CD4-positive, alpha-beta T cell (primary cell): ENCODE results near the gene CDT1. TPM values are rescaled to one million over a fixed set of nuclear protein-coding genes. Genes with fewer than 3 reads are reported as not detected.
"Not testable (repeated sequence)": the region's sequence is repeated elsewhere in the genome, so short reads cannot be mapped to it uniquely, and the experiment has no call there.

Experiments
- ATAC-seq: fragments of 200-7000 bp; cut with Tn5 transposase; one replicate; pipeline ENCODE4 v1.10.0; 2022; ENCODE audit warnings: mild to moderate bottlenecking; ENCODE audit not compliant: poor library complexity
- CTCF ChIA-PET: fragments of 350-600 bp; sonication (Branson Sonifier 250); formaldehyde crosslinking; loops from one replicate; lab custom pipeline; 2021; ENCODE audit warnings: antibody characterized with exemption, inconsistent platforms; lab: Charles Lee
- POLR2A ChIA-PET: fragments of 350-600 bp; sonication (Branson Sonifier 250); formaldehyde crosslinking; loops from one replicate; lab custom pipeline; 2021; ENCODE audit warnings: antibody characterized with exemption, inconsistent platforms; lab: Charles Lee
- DNase-seq, 14 experiments: peaks; one replicate each; pipeline ENCODE4 v3.0.0-alpha.2; 2013 to 2020; ENCODE audit warnings: mixed read lengths in 2 of 14
- H3K27ac ChIP-seq, 2 donors: one replicate each; pipeline versions ENCODE4 v1.5.1 to v1.7.0; 2013; ENCODE audit warnings: low read length in 2 of 2, low read depth in 1 of 2, mild to moderate bottlenecking in 1 of 2
- H3K27me3 ChIP-seq, 2 experiments: 1 replicate in 1 of 2; 2 replicates in 1 of 2; pipeline versions ENCODE4 v1.6.1 to v1.7.0; 2013; ENCODE audit warnings: low read length in 2 of 2, control low read depth in 1 of 2, mild to moderate bottlenecking in 1 of 2, moderate library complexity in 1 of 2; ENCODE audit not compliant: insufficient read depth in 2 of 2, control insufficient read depth in 1 of 2
- H3K36me3 ChIP-seq: one replicate; pipeline ENCODE4 v1.6.1; 2013; ENCODE audit warnings: low read length, control low read depth; ENCODE audit not compliant: insufficient read depth
- H3K4me1 ChIP-seq: one replicate; pipeline ENCODE4 v1.6.1; 2013; ENCODE audit warnings: low read length, control low read depth; ENCODE audit not compliant: insufficient read depth
- H3K4me3 ChIP-seq: one replicate; pipeline ENCODE4 v1.5.1; 2013; ENCODE audit warnings: mild to moderate bottlenecking, low read length, moderate library complexity
- H3K9me3 ChIP-seq, 2 experiments: 1 replicate in 1 of 2; 2 replicates in 1 of 2; pipeline versions ENCODE4 v1.6.1 to v1.7.0; 2013; ENCODE audit warnings: low read length in 2 of 2, mild to moderate bottlenecking in 2 of 2, control low read depth in 1 of 2, moderate library complexity in 1 of 2; ENCODE audit not compliant: control insufficient read depth in 1 of 2, insufficient read depth in 1 of 2
- H3K27ac Mint-ChIP-seq: one replicate; pipeline ENCODE4 v1.8.0; 2020; ENCODE audit warnings: mixed read lengths
- H3K27me3 Mint-ChIP-seq: one replicate; pipeline ENCODE4 v1.8.0; 2021; ENCODE audit warnings: mixed read lengths
- H3K36me3 Mint-ChIP-seq: one replicate; pipeline ENCODE4 v1.8.0; 2021; ENCODE audit warnings: low read depth, mixed read lengths
- H3K4me1 Mint-ChIP-seq: one replicate; pipeline ENCODE4 v1.8.0; 2021; ENCODE audit warnings: low read depth, mixed read lengths
- H3K4me3 Mint-ChIP-seq: one replicate; pipeline ENCODE4 v1.8.0; 2020; ENCODE audit warnings: mild to moderate bottlenecking, mixed read lengths
- H3K9me3 Mint-ChIP-seq: one replicate; pipeline ENCODE4 v1.8.0; 2020; ENCODE audit warnings: mixed read lengths
- intact Hi-C, 2 experiments: fragments of 100-400 bp; cut with DNase I in 1 of 2; cut with micrococcal nuclease in 1 of 2; formaldehyde crosslinking; loops; one replicate each; pipeline versions ENCODE4 v1.15.1 to v1.9.0; 2023 to 2025; cut with DNase I, micrococcal nuclease
- total RNA-seq, 174 experiments: library from RNA in 2 of 174; stranded (reverse) in 2 of 174; gene quantifications; one replicate each; pipeline ENCODE4 v1.2.3 and lab custom pipeline; 2021 to 2026
- TF ChIP-seq, protein P1 (sequence below): fragments of 200-600 bp; IDR thresholded peaks from one replicate; pipeline ENCODE4 v1.8.0; 2022; ENCODE audit warnings: antibody characterized with exemption, mild to moderate bottlenecking

The CDT1 gene
- total RNA-seq, 2 experiments from 2014 or later = 0.47 to 1.0 TPM

DNA sequence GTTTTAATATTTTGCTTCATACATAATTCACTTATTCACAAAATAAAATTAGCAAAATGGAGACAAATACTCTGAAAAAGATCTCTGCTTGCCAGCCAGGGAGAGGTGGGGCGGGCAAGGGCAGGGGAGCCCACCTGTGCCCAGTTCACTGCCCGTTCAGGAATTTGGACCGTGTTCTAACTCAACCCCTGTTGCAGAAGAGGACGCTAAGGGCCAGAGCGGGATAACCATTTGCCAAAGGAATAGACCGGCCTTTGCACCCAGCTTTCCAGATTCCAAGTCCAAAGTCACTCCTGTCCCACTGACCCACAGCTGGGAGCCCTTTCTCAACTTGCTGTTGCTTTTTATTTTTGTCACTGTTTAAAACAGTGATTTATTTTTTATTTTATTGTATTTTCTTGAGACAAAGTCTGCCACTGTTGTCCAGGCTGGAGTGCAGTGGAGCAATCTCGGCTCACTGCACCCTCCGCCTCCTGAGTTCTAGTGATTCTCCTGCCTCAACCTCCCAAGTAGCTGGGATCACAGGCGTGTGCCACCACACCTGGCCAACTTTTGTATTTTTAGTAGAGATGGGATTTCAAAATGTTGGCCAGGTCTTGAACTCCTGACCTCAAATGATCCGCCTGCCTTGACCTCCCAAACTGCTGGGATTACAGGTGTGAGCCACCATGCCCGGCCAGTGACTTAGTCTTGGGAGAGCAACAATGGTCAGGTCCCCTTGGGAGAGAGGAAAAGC lies 15.8 kb upstream of the CDT1 start:
- Mint-ChIP-seq H3K9me3 (no peaks in the 10 kb centered on the region), H3K36me3 (no peaks in the 10 kb centered on the region), H3K4me1 (peaks cover 41% of the 10 kb centered on the region), H3K27ac (peak overlapping the region; percentile 44), H3K27me3 (no peaks in the 10 kb centered on the region), H3K4me3 (peak overlapping the region; percentile 67)
- no peaks in the 10 kb centered on the region for H3K36me3 ChIP-seq
- TF ChIP-seq, protein P1, sequence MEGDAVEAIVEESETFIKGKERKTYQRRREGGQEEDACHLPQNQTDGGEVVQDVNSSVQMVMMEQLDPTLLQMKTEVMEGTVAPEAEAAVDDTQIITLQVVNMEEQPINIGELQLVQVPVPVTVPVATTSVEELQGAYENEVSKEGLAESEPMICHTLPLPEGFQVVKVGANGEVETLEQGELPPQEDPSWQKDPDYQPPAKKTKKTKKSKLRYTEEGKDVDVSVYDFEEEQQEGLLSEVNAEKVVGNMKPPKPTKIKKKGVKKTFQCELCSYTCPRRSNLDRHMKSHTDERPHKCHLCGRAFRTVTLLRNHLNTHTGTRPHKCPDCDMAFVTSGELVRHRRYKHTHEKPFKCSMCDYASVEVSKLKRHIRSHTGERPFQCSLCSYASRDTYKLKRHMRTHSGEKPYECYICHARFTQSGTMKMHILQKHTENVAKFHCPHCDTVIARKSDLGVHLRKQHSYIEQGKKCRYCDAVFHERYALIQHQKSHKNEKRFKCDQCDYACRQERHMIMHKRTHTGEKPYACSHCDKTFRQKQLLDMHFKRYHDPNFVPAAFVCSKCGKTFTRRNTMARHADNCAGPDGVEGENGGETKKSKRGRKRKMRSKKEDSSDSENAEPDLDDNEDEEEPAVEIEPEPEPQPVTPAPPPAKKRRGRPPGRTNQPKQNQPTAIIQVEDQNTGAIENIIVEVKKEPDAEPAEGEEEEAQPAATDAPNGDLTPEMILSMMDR = no peak
- CTCF ChIA-PET = interaction anchor here (1.8 kb wide), 1 partner anchor 50 kb away, joined by 7 read pairs; no protein-coding TSS in a partner anchor
- H3K4me3 ChIP-seq = no peak overlapping the region
- no peak overlapping the region for H3K27ac ChIP-seq
- H3K9me3 ChIP-seq = no peaks in the 10 kb centered on the region
- no peaks in the 10 kb centered on the region for H3K27me3 ChIP-seq
- intact Hi-C loops = loop anchor here in 1 of 2 experiments (2.0 kb wide), 1 partner anchor 15 kb away; the partner anchor contains the start of gene CDT1
- DNase-seq (no peak), ATAC-seq (no peak)
- H3K4me1 ChIP-seq = peaks cover 56% of the 10 kb centered on the region
- POLR2A ChIA-PET = interaction anchor here (1.0 to 1.5 kb wide), 2 partner anchors 13 to 15 kb away, joined by 4 to 7 read pairs; partner anchors contain the start of gene CDT1

DNA sequence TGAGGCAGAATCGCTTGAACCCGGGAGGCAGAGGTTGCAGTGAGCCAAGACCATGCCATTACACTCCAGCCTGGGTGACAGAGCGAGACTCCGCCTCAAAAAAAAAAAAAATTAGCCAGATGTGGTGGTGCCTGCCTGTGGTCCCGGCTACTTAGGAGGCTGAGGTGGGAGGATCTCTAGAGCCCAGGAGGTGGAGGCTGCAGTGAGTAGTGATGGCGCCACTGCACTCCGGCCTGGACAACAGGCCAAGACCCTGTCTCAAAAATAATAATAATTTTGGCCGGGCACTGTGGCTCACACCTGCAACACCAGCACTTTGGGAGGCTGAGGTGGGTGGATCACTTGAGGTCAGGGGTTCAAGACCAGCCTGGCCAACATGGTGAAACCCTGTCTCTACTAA lies 14.8 kb upstream of the CDT1 start:
- H3K27ac Mint-ChIP-seq, POLR2A ChIA-PET, DNase-seq, H3K36me3 Mint-ChIP-seq, H3K27ac ChIP-seq, H3K9me3 ChIP-seq, H3K27me3 Mint-ChIP-seq, intact Hi-C loops, ATAC-seq, H3K4me3 Mint-ChIP-seq, H3K36me3 ChIP-seq, H3K27me3 ChIP-seq, H3K4me3 ChIP-seq, H3K9me3 Mint-ChIP-seq: not testable (repeated sequence)
- peaks cover 56% of the 10 kb centered on the region for H3K4me1 ChIP-seq
- peaks cover 41% of the 10 kb centered on the region for H3K4me1 Mint-ChIP-seq
- CTCF ChIA-PET = interaction anchor here (1.8 kb wide), 1 partner anchor 51 kb away, joined by 5 read pairs; no protein-coding TSS in a partner anchor

DNA sequence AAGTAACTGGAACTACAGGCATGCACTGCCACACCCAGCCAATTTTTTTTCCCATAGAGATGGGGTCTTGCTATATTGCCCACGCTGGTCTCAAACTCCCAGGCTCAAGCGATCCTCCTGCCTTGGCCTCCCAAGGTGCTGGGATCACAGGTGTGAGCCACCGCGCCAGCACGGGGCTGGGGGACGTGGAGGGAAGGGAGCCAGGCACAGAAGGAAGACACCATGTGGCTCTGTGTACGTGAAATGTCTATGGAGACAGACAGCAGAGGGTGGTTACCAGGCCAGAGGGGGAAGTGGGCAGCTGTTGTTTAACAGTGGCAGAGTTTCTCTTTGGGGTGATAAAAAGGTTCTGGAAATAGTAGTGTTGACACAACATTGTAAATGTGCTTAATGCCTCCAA lies 14.0 kb upstream of the CDT1 start:
- Histone ChIP-seq H3K27ac (no peak overlapping the region), H3K27me3 (no peaks in the 10 kb centered on the region), H3K36me3 (no peaks in the 10 kb centered on the region), H3K4me1 (peaks cover 59% of the 10 kb centered on the region), H3K4me3 (no peak overlapping the region), H3K9me3 (no peaks in the 10 kb centered on the region)
- H3K9me3 Mint-ChIP-seq = no peaks in the 10 kb centered on the region
- H3K36me3 Mint-ChIP-seq = no peaks in the 10 kb centered on the region
- CTCF ChIA-PET = interaction anchor here (1.8 kb wide), 1 partner anchor 52 kb away, joined by 5 read pairs; no protein-coding TSS in a partner anchor
- ATAC-seq = no peak
- peak overlapping the region; percentile 86 for H3K27ac Mint-ChIP-seq
- peak in 1 of 14 experiments; percentile 41 for DNase-seq
- TF ChIP-seq, protein P1 = no peak
- POLR2A ChIA-PET = no interaction called here
- H3K27me3 Mint-ChIP-seq = no peaks in the 10 kb centered on the region
- peak overlapping the region; percentile 77 for H3K4me3 Mint-ChIP-seq
- intact Hi-C loops = no loop called here
- H3K4me1 Mint-ChIP-seq = peaks cover 43% of the 10 kb centered on the region
